ENCODE data around the gene DPH7.

DPH7 gene

GRCh38 chr9:137619240-137620047 is 40.7 kb upstream of the DPH7 start:
- H3K79me2 ChIP-seq (ENCODE audit: insufficient read depth, low read length), result peaks cover 79% of the 10 kb centered on the region
- peak overlapping the region; percentile 74 for H3K4me2 ChIP-seq (ENCODE audit: insufficient read depth, low read length)
- peak overlapping the region; percentile 35 for H3K27ac ChIP-seq (ENCODE audit: low read length)
- H3K4me1 ChIP-seq (ENCODE audit: insufficient read depth, low read length), result peaks cover 38% of the 10 kb centered on the region
- TF ChIP-seq EZH2 (IDR thresholded peaks at IDR 0.05; ENCODE audit: borderline replicate concordance, low read depth, low read length, severe bottlenecking) (no peak), CTCF (IDR thresholded peaks at IDR 0.05; ENCODE audit: borderline replicate concordance, extremely low read depth, low read length, poor library complexity, severe bottlenecking) (no peak)
- DNase-seq (peak; percentile 42), ATAC-seq (ENCODE audit: insufficient read depth, low read depth) (peak; percentile 43)
- no peaks in the 10 kb centered on the region for H3K27me3 ChIP-seq (ENCODE audit: insufficient read depth, low read length, poor library complexity)
- H3K4me3 ChIP-seq (ENCODE audit: low read depth in 1 of 2, low read length in 2 of 2), result peak overlapping the region; percentile 92 to 97
- H3K9me3 ChIP-seq (ENCODE audit: insufficient read depth, low read length, severe bottlenecking), result no peaks in the 10 kb centered on the region
- peak overlapping the region; percentile 81 for H3K9ac ChIP-seq (ENCODE audit: low read depth, low read length)
- H4K20me1 ChIP-seq (ENCODE audit: insufficient read depth, low read length), result peaks cover 37% of the 10 kb centered on the region
- H3K36me3 ChIP-seq (ENCODE audit: insufficient read depth, low read length), result peaks cover 46% of the 10 kb centered on the region
- H2AFZ ChIP-seq (ENCODE audit: low read depth, low read length), result peak overlapping the region; percentile 68

GRCh38 chr9:137618105-137619067 is 39.7 kb upstream of the DPH7 start, which contains the start of gene EHMT1:
EHMT1 (plus strand) TSS chr9:137619005; CDS start chr9:137619029, 24 bp downstream.
- H3K4me1 ChIP-seq (ENCODE audit: insufficient read depth, low read length), result peaks cover 38% of the 10 kb centered on the region
- H3K27me3 ChIP-seq (ENCODE audit: insufficient read depth, low read length, poor library complexity), result no peaks in the 10 kb centered on the region
- H3K4me3 ChIP-seq (ENCODE audit: low read depth in 1 of 2, low read length in 2 of 2), result peak within 1 kb of the TSS; percentile 97 to 98
- no peaks in the 10 kb centered on the region for H3K9me3 ChIP-seq (ENCODE audit: insufficient read depth, low read length, severe bottlenecking)
- TF ChIP-seq EZH2 (IDR thresholded peaks at IDR 0.05; ENCODE audit: borderline replicate concordance, low read depth, low read length, severe bottlenecking) (no peak), CTCF (IDR thresholded peaks at IDR 0.05; ENCODE audit: borderline replicate concordance, extremely low read depth, low read length, poor library complexity, severe bottlenecking) (peak; percentile 3)
- peak within 1 kb of the TSS; percentile 93 for H3K27ac ChIP-seq (ENCODE audit: low read length)
- DNase-seq, result peak; percentile 85
- H2AFZ ChIP-seq (ENCODE audit: low read depth, low read length), result peak within 1 kb of the TSS; percentile 83
- peaks cover 69% of the 10 kb centered on the region for H3K79me2 ChIP-seq (ENCODE audit: insufficient read depth, low read length)
- peak within 1 kb of the TSS; percentile 96 for H3K9ac ChIP-seq (ENCODE audit: low read depth, low read length)
- peaks cover 56% of the 10 kb centered on the region for H3K36me3 ChIP-seq (ENCODE audit: insufficient read depth, low read length)
- H3K4me2 ChIP-seq (ENCODE audit: insufficient read depth, low read length), result peak within 1 kb of the TSS; percentile 99
- ATAC-seq (ENCODE audit: insufficient read depth, low read depth), result peak; percentile 71
- peaks cover 33% of the 10 kb centered on the region; the same call in 1 of the 2 replicates for H4K20me1 ChIP-seq (ENCODE audit: insufficient read depth, low read length)

- no peak overlapping the region for H2AFZ ChIP-seq (ENCODE audit: low read depth, low read length)
- ATAC-seq (ENCODE audit: insufficient read depth, low read depth), result no peak
- H3K79me2 ChIP-seq (ENCODE audit: insufficient read depth, low read length), result peaks cover 40% of the 10 kb centered on the region
- no peak overlapping the region for H3K4me2 ChIP-seq (ENCODE audit: insufficient read depth, low read length)
- no peak overlapping the region for H3K27ac ChIP-seq (ENCODE audit: low read length)
- no peak for DNase-seq
- H3K4me1 ChIP-seq (ENCODE audit: insufficient read depth, low read length), result peaks cover 27% of the 10 kb centered on the region
- no peaks in the 10 kb centered on the region for H3K9me3 ChIP-seq (ENCODE audit: insufficient read depth, low read length, severe bottlenecking)
- no peak overlapping the region for H3K4me3 ChIP-seq (ENCODE audit: low read depth in 1 of 2, low read length in 2 of 2)
- TF ChIP-seq CTCF (IDR thresholded peaks at IDR 0.05; ENCODE audit: borderline replicate concordance, extremely low read depth, low read length, poor library complexity, severe bottlenecking) (no peak), EZH2 (IDR thresholded peaks at IDR 0.05; ENCODE audit: borderline replicate concordance, low read depth, low read length, severe bottlenecking) (no peak)
- H3K36me3 ChIP-seq (ENCODE audit: insufficient read depth, low read length), result peaks cover 49% of the 10 kb centered on the region
- no peak overlapping the region for H3K9ac ChIP-seq (ENCODE audit: low read depth, low read length)
- H3K27me3 ChIP-seq (ENCODE audit: insufficient read depth, low read length, poor library complexity), result no peaks in the 10 kb centered on the region
- peaks cover 34% of the 10 kb centered on the region for H4K20me1 ChIP-seq (ENCODE audit: insufficient read depth, low read length)
Observed at GRCh38 chr9:137615387-137615871, 36.7 kb upstream of the DPH7 start.

All from DND-41 (cell line).